Natural killer cell (primary cell): Measurements from ENCODE around the gene ZNF300. TPM values are rescaled to one million over a fixed set of nuclear protein-coding genes. Genes with fewer than 3 reads are reported as not detected.
A peak's percentile ranks its signal among the peaks of the same experiment; 100 is the strongest.

Source experiments
- ATAC-seq, 3 donors: fragments of 150-1000 bp in 2 of 3; fragments of 200-7000 bp in 1 of 3; cut with Tn5 transposase; 1 replicate in 1 of 3; 2 replicates in 2 of 3; pipeline ENCODE4 v1.10.0; 2021; ENCODE audit warnings: mild to moderate bottlenecking in 2 of 3, moderate library complexity in 2 of 3
- DNase-seq, 2 donors: peaks; one replicate each; pipeline versions ENCODE4 v3.0.0 to v3.0.0-alpha.2; 2013 to 2021; ENCODE audit warnings: mixed read lengths in 1 of 2
- H3K27ac ChIP-seq: one replicate; pipeline ENCODE4 v1.5.1; 2013; ENCODE audit warnings: mild to moderate bottlenecking, low read length
- H3K27me3 ChIP-seq: one replicate; pipeline ENCODE4 v1.6.1; 2013; ENCODE audit warnings: low read length; ENCODE audit not compliant: control insufficient read depth, insufficient read depth
- H3K36me3 ChIP-seq: one replicate; pipeline ENCODE4 v1.6.1; 2013; ENCODE audit warnings: low read length; ENCODE audit not compliant: control insufficient read depth, insufficient read depth
- H3K4me1 ChIP-seq: one replicate; pipeline ENCODE4 v1.6.1; 2013; ENCODE audit warnings: low read length; ENCODE audit not compliant: control insufficient read depth, insufficient read depth
- H3K4me3 ChIP-seq: one replicate; pipeline ENCODE4 v1.5.1; 2013; ENCODE audit warnings: low read length
- H3K9me3 ChIP-seq: one replicate; pipeline ENCODE4 v1.6.1; 2013; ENCODE audit warnings: low read length; ENCODE audit not compliant: control insufficient read depth, insufficient read depth
- H3K27ac Mint-ChIP-seq, 2 donors: one replicate each; pipeline ENCODE4 v1.8.0; 2022; ENCODE audit warnings: mild to moderate bottlenecking in 2 of 2, mixed read lengths in 2 of 2, moderate library complexity in 1 of 2
- H3K27me3 Mint-ChIP-seq, 2 donors: one replicate each; pipeline ENCODE4 v1.8.0; 2022; ENCODE audit warnings: low read depth in 2 of 2, mixed read lengths in 2 of 2
- H3K36me3 Mint-ChIP-seq: one replicate; pipeline ENCODE4 v1.8.0; 2022; ENCODE audit warnings: mixed read lengths
- H3K4me1 Mint-ChIP-seq, 2 donors: one replicate each; pipeline ENCODE4 v1.8.0; 2022; ENCODE audit warnings: mixed read lengths in 2 of 2
- H3K4me3 Mint-ChIP-seq: one replicate; pipeline ENCODE4 v1.8.0; 2022; ENCODE audit warnings: mild to moderate bottlenecking, moderate library complexity, mixed read lengths
- H3K9me3 Mint-ChIP-seq, 2 donors: one replicate each; pipeline ENCODE4 v1.8.0; 2022; ENCODE audit warnings: mixed read lengths in 2 of 2
- CTCF ChIP-seq: fragments of 200-600 bp; IDR thresholded peaks from one replicate; pipeline ENCODE4 v1.8.0; 2022; ENCODE audit warnings: antibody characterized with exemption
- WGBS: methylation state at CpG from one replicate; pipeline ENCODE4 v1.1.7; 2013; ENCODE audit warnings: missing lambda C conversion rate; ENCODE audit not compliant: insufficient coverage; 5-methylcytosine and 5-hydroxymethylcytosine counted together
- intact Hi-C: fragments of 100-400 bp; cut with micrococcal nuclease; formaldehyde crosslinking; loops from one replicate; pipeline ENCODE4 v1.14.2; 2022
- total RNA-seq, 4 donors: library from RNA; stranded (reverse); fragments of 120-200 nt in 1 of 4; gene quantifications; one replicate each; pipeline versions ENCODE4 v1.2.3 to v1.2.4, GENCODE V29; 2013 to 2022

Gene ZNF300
- total RNA-seq, 3 donors from 2014 or later (not counting 1 experiment from before 2014, with no cell fraction given), result 5.8 to 9.9 (median 6.2) TPM

- H3K27me3 ChIP-seq, result peaks cover 8% of the 10 kb centered on the region
- H3K27ac Mint-ChIP-seq, result no peak overlapping the region
- no peaks in the 10 kb centered on the region for H3K36me3 ChIP-seq
- no peak for TF ChIP-seq CTCF
- H3K4me3 Mint-ChIP-seq, result peak overlapping the region; percentile 25
- peaks cover 0 to 7% of the 10 kb centered on the region in 2 donors for H3K4me1 Mint-ChIP-seq
- ATAC-seq (no peak), DNase-seq (no peak)
- WGBS, result 65% methylated on average over 5 of the region's 5 CpGs
- no peak overlapping the region for H3K4me3 ChIP-seq
- peaks cover 11 to 17% of the 10 kb centered on the region in 2 donors for H3K9me3 Mint-ChIP-seq
- H3K36me3 Mint-ChIP-seq, result peaks cover 31% of the 10 kb centered on the region
- no peak overlapping the region for H3K27ac ChIP-seq
- intact Hi-C loops, result no loop called here
- H3K4me1 ChIP-seq, result no peaks in the 10 kb centered on the region
- H3K27me3 Mint-ChIP-seq, result peaks cover 12 to 14% of the 10 kb centered on the region in 2 donors
- H3K9me3 ChIP-seq, result peaks cover 23% of the 10 kb centered on the region
Measured at GRCh38 chr5:150945947-150946346, 41.2 kb upstream of the ZNF300 start.

GRCh38 chr5:150945486-150945885 lies 40.7 kb upstream of the ZNF300 start:
- peaks cover 26% of the 10 kb centered on the region for H3K36me3 Mint-ChIP-seq
- peaks cover 11 to 13% of the 10 kb centered on the region in 2 donors for H3K9me3 Mint-ChIP-seq
- peaks cover 12 to 14% of the 10 kb centered on the region in 2 donors for H3K27me3 Mint-ChIP-seq
- TF ChIP-seq CTCF, result no peak
- Histone ChIP-seq H3K9me3 (peaks cover 22% of the 10 kb centered on the region), H3K4me1 (no peaks in the 10 kb centered on the region), H3K27me3 (peaks cover 8% of the 10 kb centered on the region), H3K4me3 (no peak overlapping the region), H3K27ac (no peak overlapping the region), H3K36me3 (no peaks in the 10 kb centered on the region)
- no peak for DNase-seq
- no peak overlapping the region for H3K27ac Mint-ChIP-seq
- peaks cover 0 to 7% of the 10 kb centered on the region in 2 donors for H3K4me1 Mint-ChIP-seq
- intact Hi-C loops, result no loop called here
- 71% methylated on average over 1 of the region's 1 CpG for WGBS
- no peak for ATAC-seq
- no peak overlapping the region for H3K4me3 Mint-ChIP-seq

GRCh38 chr5:150931368-150931965 lies 26.7 kb upstream of the ZNF300 start:
- no peak for DNase-seq
- Histone ChIP-seq H3K36me3 (no peaks in the 10 kb centered on the region), H3K9me3 (peaks cover 26% of the 10 kb centered on the region), H3K27ac (no peak overlapping the region), H3K27me3 (no peaks in the 10 kb centered on the region), H3K4me3 (no peak overlapping the region), H3K4me1 (no peaks in the 10 kb centered on the region)
- H3K4me1 Mint-ChIP-seq, result no peaks in the 10 kb centered on the region
- intact Hi-C loops, result no loop called here
- no peak for ATAC-seq
- H3K9me3 Mint-ChIP-seq, result peaks cover 10 to 25% of the 10 kb centered on the region in 2 donors
- H3K36me3 Mint-ChIP-seq, result peaks cover 44% of the 10 kb centered on the region
- no peaks in the 10 kb centered on the region for H3K27me3 Mint-ChIP-seq
- H3K4me3 Mint-ChIP-seq, result no peak overlapping the region
- no peak for TF ChIP-seq CTCF
- H3K27ac Mint-ChIP-seq, result no peak overlapping the region

- Histone ChIP-seq H3K4me3 (no peak overlapping the region), H3K4me1 (no peaks in the 10 kb centered on the region), H3K27me3 (no peaks in the 10 kb centered on the region), H3K9me3 (peaks cover 16% of the 10 kb centered on the region), H3K36me3 (no peaks in the 10 kb centered on the region), H3K27ac (no peak overlapping the region)
- ATAC-seq (no peak), DNase-seq (no peak)
- Mint-ChIP-seq H3K36me3 (peaks cover 31% of the 10 kb centered on the region), H3K4me1 (no peaks in the 10 kb centered on the region), H3K27me3 (peaks cover 0 to 8% of the 10 kb centered on the region in 2 donors), H3K4me3 (no peak overlapping the region), H3K27ac (no peak overlapping the region), H3K9me3 (peaks cover 2 to 17% of the 10 kb centered on the region in 2 donors)
- intact Hi-C loops, result no loop called here
- 48% methylated on average over 2 of the region's 2 CpGs for WGBS
- no peak for TF ChIP-seq CTCF
Measured at GRCh38 chr5:150918613-150919012, 13.8 kb upstream of the ZNF300 start.
